AG04450 (cell line): Measurements from ENCODE around the gene MRPL17. TPM values are rescaled to one million over a fixed set of nuclear protein-coding genes. Genes with fewer than 3 reads are reported as not detected.

ENCODE experiments used
- CTCF ChIA-PET: fragments of 300-600, 350-600 bp; formaldehyde crosslinking; extraction: SDS; loops from one replicate; lab custom pipeline; 2022; ENCODE audit warnings: antibody characterized with exemption, inconsistent platforms; lab: Charles Lee
- POLR2A ChIA-PET: fragments of 350-600 bp; formaldehyde crosslinking; extraction: SDS; loops from one replicate; lab custom pipeline; 2021; ENCODE audit warnings: antibody characterized with exemption, inconsistent platforms; lab: Yijun Ruan, JAX
- DNase-seq: peaks from one replicate; pipeline ENCODE4 v3.0.0-alpha.2; 2011; ENCODE audit warnings: low read depth, low spot score
- H3K27ac ChIP-seq: one replicate; pipeline ENCODE4 v1.5.1; 2012; ENCODE audit warnings: low read depth, low read length, control low read depth
- H3K27me3 ChIP-seq: one replicate; pipeline ENCODE4 v1.6.0; 2012; ENCODE audit warnings: low read length; ENCODE audit not compliant: control insufficient read depth, insufficient read depth
- H3K4me3 ChIP-seq: 2 replicates; pipeline ENCODE4 v1.5.1; 2011; ENCODE audit warnings: mild to moderate bottlenecking, low read depth, low read length, control low read depth
- H3K9me3 ChIP-seq: 2 replicates; pipeline ENCODE4 v1.5.1; 2012; ENCODE audit warnings: low read length; ENCODE audit not compliant: control insufficient read depth, insufficient read depth
- CTCF ChIP-seq: IDR thresholded peaks from 2 replicates; pipeline ENCODE4 v1.5.1; 2011; ENCODE audit warnings: low read depth, low read length, control low read depth, inconsistent platforms
- polyA plus RNA-seq: library from polyadenylated mRNA; depleted of rRNA; stranded (reverse); fragments of >200 nt; gene quantifications from 2 replicates; pipeline ENCODE4 v1.2.3, GENCODE V29; 2011

The MRPL17 gene
- polyA plus RNA-seq, 1 experiment = 63.3 TPM

GRCh38 chr11:6653097-6653496 is 30.0 kb downstream of the MRPL17 start:
- CTCF ChIA-PET = no interaction called here
- no peak overlapping the region for H3K4me3 ChIP-seq
- no peak for DNase-seq
- H3K27ac ChIP-seq = no peak overlapping the region
- H3K9me3 ChIP-seq = no peaks in the 10 kb centered on the region
- POLR2A ChIA-PET = no interaction called here
- TF ChIP-seq CTCF = no peak
- H3K27me3 ChIP-seq = peaks cover 16% of the 10 kb centered on the region

GRCh38 chr11:6652182-6652581 is 31.0 kb downstream of the MRPL17 start:
- H3K9me3 ChIP-seq = no peaks in the 10 kb centered on the region
- no peak overlapping the region for H3K4me3 ChIP-seq
- DNase-seq = no peak
- CTCF ChIA-PET = interaction anchor here (0.7 to 1.4 kb wide), 2 partner anchors 16 to 31 kb away, joined by 3 read pairs; partner anchors contain the start of gene MRPL17
- TF ChIP-seq CTCF = no peak
- POLR2A ChIA-PET = no interaction called here
- peaks cover 16% of the 10 kb centered on the region for H3K27me3 ChIP-seq
- H3K27ac ChIP-seq = no peak overlapping the region

- H3K9me3 ChIP-seq = no peaks in the 10 kb centered on the region
- CTCF ChIA-PET = interaction anchor here (1.4 kb wide), 1 partner anchor 17 kb away, joined by 3 read pairs; no protein-coding TSS in a partner anchor
- TF ChIP-seq CTCF = no peak
- H3K27me3 ChIP-seq = peaks cover 16% of the 10 kb centered on the region
- no peak for DNase-seq
- POLR2A ChIA-PET = no interaction called here
- H3K27ac ChIP-seq = no peak overlapping the region
- no peak overlapping the region for H3K4me3 ChIP-seq
These were observed 32.2 kb downstream of the MRPL17 start for GRCh38 chr11:6650980-6651379.

GRCh38 chr11:6650104-6650503 is 33.0 kb downstream of the MRPL17 start:
- no peak for DNase-seq
- Histone ChIP-seq H3K4me3 (no peak overlapping the region), H3K27me3 (peaks cover 16% of the 10 kb centered on the region), H3K9me3 (no peaks in the 10 kb centered on the region), H3K27ac (no peak overlapping the region)
- TF ChIP-seq CTCF = no peak
- ChIA-PET CTCF (interaction anchor here (0.6 to 1.3 kb wide), 3 partner anchors 17 to 33 kb away, joined by 3 to 10 read pairs (median 3); partner anchors contain the start of gene MRPL17), POLR2A (no interaction called here)

- Histone ChIP-seq H3K27ac (no peak overlapping the region), H3K9me3 (no peaks in the 10 kb centered on the region), H3K4me3 (no peak overlapping the region), H3K27me3 (peaks cover 10% of the 10 kb centered on the region)
- DNase-seq = no peak
- no peak for TF ChIP-seq CTCF
- POLR2A ChIA-PET = no interaction called here
- CTCF ChIA-PET = interaction anchor here (0.9 to 1.5 kb wide), 5 partner anchors 9 to 118 kb away, joined by 3 to 5 read pairs (median 3); partner anchors contain the start of genes MRPL17 and TAF10
These were observed 34.6 kb downstream of the MRPL17 start for GRCh38 chr11:6648501-6648900.
